Stimulated activated CD4-positive, alpha-beta T cell treated with anti-CD3 and anti-CD28 coated beads, TNF-alpha, amount 100 ng/mL, for 1 hour (primary cell): ENCODE measurements around the gene PLXNA2.

ENCODE experiments used
- DNase-seq, 3 donors: peaks; one replicate each; pipeline ENCODE4 v3.0.0-alpha.2; 2020; ENCODE audit warnings: low read depth in 3 of 3, low spot score in 1 of 3

Gene PLXNA2

DNA sequence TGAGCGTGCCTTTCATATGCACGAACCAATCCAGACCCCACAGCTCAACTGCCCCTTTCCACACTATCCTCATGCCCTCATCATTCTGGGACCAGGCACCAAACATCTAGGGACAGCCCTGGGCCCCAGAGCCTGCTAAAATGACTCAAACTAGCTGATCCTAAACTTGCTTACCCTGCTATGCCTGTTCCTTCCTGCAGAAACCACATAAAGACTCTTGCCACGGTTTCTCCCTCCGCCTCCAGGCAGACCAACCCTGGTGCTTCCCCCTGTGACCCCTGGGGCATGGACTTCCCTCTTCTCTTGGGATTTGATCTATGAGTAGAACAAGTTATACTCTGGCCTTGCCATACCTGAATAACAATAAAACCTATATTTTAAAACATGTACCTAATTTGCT is 195.3 kb downstream of the PLXNA2 start:
- no peak for DNase-seq

DNA sequence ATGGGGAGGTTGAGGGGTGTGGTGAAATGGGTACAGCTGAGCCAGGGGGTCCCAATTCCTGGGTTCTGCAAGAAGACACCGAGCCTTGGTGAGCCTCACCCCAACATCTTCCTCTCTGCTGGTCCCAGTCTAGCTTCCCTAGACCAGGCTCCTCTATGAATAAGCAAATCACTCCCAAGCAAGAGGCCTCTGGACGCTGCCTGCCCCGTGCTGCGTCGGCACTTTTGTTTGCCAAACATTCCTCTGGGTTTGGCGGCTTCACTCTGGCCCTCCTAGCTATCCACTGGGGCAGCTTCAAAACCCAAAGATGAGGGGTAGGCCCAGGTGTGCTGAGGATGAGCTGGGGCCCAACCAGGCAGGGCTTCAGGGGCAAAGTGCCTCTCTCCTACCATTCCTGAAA is 196.2 kb downstream of the PLXNA2 start:
- DNase-seq: no peak

DNA sequence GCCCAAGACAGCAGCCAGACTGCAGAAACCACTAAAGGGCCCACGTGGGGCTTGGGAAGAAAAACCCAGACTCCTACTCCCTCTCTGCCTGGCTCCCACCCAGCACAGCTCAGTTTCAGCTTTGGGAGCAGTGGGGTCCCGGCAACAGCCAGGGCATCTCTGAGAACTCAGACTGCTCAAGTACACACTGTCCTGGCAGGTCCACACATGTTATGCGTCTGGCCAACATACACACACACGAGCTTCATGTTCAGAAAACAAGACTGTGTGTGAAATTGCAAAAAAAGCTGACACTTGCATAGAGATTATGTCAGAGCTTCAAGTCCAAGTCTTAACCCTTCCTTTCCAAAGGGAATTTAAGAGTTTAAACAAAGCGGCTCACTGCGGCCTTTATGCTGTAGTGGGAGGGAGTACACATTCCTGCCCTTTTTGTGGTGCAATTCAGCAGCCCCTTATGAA is 196.7 kb downstream of the PLXNA2 start:
- no peak for DNase-seq

DNA sequence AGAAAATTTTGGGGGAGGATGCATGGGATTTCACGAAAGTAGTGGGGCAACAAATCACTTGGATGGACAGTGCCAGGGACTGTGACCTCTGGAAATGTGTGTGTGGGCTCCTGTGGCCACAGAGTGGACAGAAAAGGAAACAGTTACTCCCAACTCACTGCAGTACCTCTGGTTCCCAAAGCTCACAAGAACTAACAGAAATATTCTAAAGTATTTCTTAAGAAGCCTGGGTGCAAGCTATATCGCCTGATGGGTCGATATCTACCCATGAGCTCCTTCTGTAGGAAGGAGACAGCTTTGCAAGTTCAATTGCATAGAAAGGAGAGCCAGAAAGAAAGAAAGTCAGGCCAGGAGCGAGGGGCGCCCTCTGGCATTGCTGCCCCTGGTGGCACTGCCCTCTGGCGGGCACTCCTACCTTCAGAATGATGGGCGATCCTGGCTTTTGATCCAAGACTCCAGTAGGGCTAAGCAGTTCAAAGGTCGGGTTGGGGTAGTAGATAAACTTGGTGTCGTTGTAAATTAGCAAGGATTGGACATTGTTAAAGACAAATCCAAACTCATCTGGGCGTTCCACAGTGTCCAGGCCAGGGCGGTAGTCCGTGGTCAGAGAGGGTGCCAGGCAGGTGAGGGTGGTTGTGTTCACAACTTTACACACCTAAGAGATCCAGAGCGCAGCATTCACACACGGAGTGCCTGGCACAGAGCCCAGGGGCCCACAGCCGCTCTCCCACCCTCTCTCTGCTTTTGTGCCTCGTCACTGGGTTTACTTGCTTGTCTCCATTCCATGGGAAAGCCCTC is 198.5 kb downstream of the PLXNA2 start:
- no peak for DNase-seq

DNA sequence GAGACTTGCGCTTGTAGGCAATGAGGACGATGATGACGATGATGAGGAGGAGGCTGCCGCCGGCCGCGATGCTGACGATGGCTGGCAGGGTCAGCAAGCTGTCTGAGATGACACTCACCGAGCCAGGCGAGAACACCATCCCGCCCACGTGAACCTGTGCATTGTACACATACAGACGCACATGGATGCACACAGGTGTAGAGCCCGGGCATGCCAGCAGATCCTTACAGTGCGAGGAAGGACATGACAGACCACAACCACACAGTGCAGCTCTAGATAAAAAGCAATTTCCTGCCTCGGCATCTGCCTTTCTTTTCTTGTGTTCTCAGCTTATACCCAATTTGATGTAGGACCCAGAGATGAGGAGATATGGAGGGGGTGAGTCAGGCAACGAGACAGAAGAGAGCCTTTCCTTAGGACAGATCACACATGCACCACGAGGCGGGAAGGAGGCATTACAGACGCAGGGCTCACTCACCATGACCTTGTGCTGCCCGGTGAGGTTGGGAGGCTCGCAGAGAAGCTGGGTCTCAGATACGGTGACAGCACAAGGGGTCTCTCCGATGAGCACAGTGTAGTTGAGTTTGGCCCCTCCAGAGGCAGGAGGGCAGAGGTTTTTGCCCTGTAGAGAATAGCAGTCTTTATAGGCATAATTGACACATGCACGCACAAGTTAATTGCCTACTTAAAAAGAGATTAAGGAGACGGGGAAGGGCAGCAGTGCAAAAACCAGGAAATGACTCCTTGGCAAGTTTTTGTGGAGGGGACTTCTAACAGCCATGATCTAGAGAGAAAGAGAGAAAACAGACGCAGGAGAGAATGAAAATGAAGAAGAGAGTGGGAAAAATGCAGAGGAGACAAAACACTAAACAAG is 199.4 kb downstream of the PLXNA2 start:
- no peak for DNase-seq

DNA sequence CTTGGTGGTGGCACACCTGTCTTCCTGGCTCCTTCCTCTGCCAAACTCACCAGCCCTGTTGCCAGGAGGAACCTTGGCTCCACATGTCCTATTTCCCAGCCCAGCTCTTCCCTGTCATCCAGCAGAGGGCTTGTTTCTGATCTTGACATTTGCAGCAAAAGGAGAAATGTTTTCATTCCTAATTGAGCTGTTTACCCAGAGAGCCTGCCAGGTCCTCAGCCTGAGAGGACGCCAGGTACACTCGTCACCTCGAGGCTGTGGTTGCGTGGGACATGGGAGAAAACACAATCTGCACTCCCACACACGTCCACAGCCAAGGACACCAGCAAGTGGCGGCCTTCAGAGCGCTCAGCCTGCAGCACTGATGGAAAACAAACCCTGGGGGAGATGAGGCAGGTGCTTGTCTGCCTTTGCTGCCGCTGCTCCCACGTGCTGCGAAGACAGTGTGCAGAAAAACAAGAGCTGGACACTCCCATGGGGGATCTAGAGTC is 200.4 kb downstream of the PLXNA2 start:
- DNase-seq: no peak

DNA sequence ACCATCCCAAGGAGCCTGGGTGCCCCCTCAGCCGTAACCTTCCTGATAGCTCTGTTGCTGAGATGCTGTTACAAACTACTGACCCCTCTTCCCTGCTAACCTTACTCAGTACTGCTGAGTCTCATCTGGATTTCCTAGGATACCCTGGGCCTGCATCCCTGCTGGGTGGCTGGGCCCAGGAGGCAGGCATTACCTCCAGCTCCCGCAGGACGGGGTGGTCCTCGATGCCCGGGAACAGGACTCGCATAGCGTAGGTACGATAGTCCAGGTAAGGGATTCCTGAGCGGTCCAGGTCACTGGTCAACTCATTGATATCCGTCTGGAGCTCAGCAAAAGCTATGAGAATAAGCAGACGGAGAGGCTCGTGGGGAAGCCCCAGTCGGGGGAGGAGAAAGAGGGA is 201.3 kb downstream of the PLXNA2 start:
- no peak for DNase-seq

DNA sequence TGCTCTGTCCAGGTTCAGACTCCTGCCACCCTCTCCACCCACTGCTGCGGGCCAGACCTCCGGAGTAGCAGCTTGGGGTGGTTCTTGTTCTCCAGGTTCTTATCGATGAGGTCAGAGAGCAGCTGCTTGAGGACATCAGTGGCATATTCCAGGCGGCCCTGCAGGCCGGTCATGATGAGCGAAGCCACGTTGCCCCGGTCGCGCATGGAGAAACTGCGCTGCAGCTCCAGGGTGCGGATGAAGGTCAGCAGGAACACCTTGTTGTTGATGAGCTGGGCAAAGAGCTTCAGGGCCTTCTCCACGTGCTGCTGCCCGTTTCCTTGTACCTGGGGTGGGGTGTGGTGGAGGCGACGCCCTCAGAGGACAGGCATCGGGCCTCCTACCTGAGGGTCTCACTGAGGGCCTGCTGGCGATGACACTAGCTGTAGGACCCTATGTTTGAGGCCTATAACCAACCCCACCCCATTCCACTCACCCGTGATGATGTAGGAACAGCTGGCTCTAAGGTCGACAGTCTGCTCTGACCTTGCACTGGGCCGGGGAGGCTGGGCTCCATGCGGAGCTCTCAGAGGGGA is 202.1 kb downstream of the PLXNA2 start:
- DNase-seq: no peak

DNA sequence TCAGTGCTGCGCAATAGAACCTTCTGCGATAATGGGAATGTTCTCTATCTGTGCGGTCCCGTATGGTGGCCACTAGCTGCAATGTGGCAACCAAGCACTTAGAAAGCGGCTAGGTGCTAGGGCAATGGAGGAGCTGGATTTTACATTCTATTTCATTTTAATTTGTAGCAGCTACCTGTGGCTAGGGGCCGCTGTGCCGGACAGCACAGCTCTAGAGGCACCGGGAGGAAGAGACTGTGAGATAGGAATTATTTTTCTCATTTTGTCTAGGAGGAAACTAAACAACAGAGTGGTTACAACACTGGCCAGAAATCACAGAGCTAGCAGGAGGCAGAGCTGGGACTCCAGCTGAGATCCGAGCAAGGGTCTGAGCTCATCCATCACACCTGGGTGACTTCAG is 202.7 kb downstream of the PLXNA2 start:
- DNase-seq: no peak

DNA sequence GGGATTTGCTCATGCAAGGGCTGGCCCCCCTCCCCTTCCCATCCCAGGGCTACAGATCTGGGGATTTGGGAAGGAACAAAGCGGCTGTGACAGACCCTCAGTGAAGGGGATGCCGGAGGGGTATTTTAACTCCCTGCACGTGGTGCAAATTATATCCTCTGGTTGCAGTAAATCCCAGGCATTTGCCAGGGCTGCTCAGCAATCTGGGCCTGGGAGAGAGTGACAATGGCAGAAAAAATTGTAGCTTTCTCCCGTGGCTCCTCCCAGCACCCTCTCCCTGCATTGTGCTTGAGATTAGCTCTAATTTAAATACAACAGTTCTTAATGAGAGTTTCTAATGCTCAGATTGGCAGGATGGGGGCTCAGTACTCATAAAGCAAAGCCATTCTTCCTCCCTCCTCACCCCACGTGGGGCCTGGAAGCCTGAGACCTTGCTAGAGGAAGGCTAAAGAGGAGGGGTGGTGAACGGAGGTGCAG is 203.3 kb downstream of the PLXNA2 start:
- DNase-seq: no peak

DNA sequence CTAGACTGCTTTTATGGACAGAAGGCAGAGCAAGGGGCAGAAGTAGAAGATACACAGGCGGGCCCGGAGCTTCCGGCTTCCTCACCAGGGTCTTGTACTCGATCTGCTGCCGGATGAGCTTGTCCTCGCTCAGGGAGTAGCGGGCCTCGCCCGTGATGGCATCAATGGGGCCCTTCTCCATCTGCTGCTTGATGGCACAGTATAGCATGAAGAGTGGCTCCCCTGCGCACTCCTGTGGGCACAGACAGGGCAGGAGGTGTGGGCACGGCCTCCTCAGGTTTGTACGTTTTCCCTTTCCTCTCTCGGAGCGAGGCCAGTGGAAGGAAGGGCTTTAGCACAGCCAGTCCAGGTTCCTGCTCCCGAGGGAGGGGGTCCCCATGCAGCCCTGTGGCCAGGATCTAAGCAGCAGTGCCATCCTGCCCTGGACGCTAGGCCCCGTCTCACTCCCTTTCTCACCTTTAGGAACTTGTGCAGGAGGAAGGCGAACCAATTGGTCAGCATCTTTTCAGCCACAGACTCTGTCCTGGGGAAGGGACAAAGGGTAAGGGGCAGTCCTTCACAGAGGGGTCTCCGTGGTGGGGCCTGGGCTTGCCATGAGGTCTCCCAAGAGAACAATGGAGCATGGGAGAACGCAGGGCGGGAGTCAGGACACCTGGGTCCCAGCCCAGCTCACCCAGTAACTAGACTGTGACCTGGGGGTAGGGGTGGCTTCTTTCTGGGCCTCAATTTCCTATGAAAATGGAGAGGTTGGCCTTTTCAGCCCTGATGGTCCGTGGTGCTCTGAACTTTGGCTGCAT is 204.4 kb downstream of the PLXNA2 start:
- DNase-seq: no peak

DNA sequence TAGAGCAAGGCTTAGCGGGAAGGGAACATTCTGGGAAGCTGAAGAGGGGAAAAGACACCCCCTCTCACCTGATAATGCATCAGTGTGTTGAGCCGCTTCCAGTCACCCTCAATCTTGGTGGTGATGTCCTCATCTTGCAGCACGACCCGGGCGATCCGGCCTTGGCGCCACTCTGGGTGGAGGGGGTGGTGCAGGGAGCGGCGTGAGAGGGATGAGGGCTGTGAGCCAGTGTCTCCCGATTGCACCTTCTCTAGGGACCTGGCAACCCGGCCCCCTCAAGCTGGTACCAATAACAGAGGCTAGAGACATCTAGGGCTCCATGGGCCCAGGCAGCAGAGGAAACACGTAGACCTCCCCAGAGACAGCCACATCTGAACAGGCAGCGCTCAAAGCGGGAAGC is 205.9 kb downstream of the PLXNA2 start:
- no peak for DNase-seq

DNA sequence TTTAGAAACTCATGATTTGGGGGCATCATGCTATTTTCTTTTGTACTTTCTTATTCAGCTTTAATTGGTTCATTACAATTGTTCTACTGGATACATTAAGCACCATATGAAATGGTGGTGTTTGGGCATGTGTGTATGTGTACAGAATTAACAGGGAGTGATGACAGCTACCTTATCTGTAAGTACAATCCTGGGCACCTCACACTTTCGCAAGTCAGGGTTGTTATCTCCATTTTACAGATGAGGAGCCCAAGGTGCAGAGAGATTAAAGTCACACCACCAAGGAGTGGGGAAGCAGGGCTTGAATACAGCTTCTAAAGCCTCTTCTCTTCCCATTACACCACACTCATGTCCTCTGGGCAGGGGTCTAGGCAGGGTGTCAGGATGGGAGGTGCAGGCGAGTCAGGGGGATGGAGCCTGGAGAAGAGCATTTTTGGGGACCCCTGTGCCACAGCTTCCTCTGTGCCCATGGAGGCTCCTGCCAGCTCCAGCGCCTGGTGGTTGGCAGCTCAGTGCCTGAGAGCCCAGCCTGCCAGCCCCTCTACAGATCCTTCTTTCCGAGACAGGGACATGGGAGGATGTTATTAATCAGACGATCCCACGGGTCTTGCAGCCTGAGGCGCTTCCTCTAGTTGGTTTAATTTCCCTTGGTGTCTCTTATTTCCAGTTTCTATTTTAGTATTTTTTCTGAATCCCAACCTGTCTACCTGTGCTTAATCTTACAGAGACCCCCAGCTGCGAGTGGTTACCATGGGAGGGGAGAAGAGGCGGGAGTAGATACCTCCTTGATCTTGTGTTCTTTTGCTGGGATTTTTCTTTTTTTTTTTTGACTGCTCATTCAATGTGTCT is 207.0 kb downstream of the PLXNA2 start:
- no peak for DNase-seq

DNA sequence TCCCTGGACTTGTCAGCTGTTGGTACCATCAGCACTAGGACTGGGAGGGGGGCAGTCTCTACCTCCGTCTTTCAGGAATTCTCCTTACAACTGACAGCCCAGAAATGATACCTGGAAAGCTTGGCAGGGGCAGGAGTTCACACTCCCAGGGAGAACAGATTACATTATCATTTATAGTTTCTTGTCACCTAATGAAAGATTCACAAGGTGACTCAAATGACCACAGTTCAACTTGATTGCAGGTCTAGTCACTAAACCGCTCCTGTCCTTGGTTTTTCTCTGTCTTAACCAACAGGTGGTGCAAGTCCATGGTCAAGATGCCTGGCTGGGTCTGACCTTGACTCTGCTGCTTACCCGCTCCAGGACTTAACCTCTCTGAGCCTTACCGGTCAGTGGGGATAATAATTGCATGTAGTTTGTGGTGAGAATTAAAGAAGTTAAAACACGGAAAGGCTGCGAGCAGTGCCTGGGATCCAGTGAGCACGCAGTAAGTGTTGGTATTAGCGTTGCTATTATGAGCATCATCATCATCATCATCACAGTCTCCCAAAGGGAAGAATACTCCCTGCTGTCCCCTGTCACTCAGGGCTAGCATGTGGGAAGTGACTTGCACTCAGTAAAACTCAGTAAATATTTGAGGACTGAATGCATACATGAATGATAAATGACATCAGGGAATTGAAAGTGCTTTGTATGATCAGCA is 207.9 kb downstream of the PLXNA2 start:
- no peak for DNase-seq

DNA sequence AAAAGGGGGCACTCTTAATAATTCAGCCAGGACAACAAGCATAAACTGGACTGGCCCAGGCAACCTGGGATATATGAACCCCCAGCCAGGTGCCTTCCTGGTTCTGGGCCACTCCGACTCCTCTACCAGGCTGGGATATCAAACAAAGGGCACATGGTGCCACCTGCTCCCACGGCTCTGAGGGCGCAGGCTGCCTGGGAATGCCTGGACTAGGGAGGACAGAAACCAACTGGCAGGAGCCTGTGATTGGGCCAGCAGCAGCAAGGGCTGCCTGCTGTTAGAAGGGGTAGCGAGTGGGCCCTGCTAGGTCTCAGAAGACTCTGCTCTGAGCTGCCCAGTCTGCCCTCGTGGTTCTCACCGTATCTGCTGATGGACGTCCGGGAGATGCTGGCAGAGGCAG is 210.0 kb downstream of the PLXNA2 start:
- DNase-seq: no peak

DNA sequence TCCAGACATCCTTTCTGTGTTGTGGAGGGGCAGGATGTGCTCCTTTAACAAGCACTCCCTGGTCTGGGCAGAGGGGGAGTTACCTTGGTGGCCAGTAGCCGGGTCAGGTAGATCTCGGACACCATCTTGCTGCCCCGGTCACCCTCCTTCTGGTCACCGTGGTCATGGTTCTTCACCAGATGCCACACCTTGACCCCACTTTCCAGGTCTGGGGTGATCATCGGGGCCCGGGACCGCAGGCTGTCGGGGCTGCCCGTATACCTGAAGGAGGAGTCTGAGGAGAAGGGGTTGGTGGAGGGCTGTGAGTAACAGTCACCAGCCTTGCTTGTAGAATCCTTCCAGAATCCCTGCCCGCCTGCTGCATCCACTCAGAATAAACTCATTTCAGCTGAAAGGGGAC is 210.9 kb downstream of the PLXNA2 start:
- no peak for DNase-seq

DNA sequence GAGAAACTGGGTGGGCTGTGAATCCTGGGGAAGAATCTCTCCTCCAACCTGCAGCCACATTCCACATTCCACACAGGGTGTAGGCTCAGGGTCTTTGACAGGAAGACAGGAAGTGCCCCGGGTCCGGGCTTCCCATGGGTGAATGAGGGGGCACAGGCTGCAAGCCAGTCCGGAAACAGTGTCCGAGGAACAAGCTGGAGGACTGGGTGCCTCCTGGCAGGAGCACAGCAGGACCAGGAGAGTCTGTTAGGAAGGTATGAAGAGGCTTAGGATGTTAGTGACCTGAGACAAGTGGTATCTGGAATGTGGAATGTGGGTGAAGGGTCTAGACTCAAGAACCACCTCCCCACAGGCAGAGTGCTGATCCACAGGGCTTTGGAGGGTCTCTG is 212.3 kb downstream of the PLXNA2 start:
- DNase-seq: no peak

DNA sequence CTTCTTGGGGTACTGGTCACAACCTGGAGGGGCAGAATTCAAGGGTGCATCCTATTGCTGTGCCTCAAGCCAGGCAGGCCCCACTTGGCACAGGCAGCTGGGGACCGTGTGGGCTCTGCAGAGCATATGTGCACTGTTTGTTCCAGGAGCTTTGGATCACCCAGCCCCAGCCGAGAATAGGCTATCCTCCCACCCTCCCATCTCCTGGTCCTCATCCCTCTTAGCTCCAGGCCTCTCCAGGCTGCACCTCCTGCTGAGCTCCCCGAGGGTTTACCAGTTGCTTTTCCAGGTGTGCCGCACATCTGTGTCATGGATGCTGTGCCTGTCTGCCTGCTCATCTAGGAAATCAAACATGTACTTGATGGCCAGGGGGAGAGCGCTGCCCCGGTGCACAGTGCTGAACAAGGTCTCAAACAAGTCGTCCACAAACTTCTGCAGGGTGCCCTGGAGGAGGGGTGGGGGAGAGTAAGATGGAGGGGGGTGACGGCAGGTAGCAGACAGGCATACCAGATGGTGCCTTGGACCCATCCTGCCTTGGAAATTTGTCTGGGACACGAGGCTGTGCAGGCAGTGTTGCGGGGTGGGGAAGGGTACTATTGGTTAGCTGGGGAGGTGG is 212.8 kb downstream of the PLXNA2 start:
- no peak for DNase-seq
